Measurements from ENCODE around the gene GALM. TPM values are rescaled to one million over a fixed set of nuclear protein-coding genes. Genes with fewer than 3 reads are reported as not detected.

The GALM gene
- polyA plus RNA-seq, 3 donors: 3.0 to 3.6 (median 3.1) TPM

DNA sequence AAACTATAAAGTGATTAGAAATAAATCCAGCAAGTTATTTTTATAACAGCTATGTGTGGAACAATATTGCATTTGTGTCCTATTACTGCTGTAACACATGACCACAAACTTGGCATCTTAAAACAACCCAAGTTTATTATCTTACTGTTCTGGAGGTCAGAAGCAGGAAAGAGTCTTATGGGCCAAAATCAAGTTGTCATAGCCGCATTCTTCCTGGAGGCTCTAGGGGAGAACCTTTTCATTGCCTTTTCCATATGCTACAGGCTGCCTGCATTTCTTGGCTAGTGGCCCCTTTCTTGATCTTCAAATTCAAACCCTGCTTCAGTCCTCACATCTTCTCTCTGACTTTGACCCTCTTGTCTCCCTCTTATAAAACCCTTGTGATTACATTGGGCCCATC is 36.2 kb upstream of the GALM start:
- Histone ChIP-seq H4K20me1 (ENCODE audit: insufficient read depth, low read length) (no peaks in the 10 kb centered on the region), H3K4me2 (replicated peaks; ENCODE audit: extremely low read depth, low read length, poor library complexity, severe bottlenecking) (no peak overlapping the region), H3K36me3 (replicated peaks in 1 of 2; ENCODE audit: control insufficient read depth in 1 of 2, insufficient read depth in 2 of 2, low read length in 2 of 2) (no peaks in the 10 kb centered on the region), H3K4me1 (ENCODE audit: control insufficient read depth in 1 of 2, insufficient read depth in 2 of 2, low read length in 2 of 2) (peaks cover 8% of the 10 kb centered on the region in 2 donors), H3K79me2 (ENCODE audit: insufficient read depth, low read length) (no peaks in the 10 kb centered on the region), H3K9ac (ENCODE audit: insufficient read depth, low read length, poor library complexity, severe bottlenecking) (no peak overlapping the region), H3K27me3 (ENCODE audit: control insufficient read depth in 2 of 2, insufficient read depth in 2 of 2, low read length in 2 of 2) (peaks cover 3 to 10% of the 10 kb centered on the region in 2 donors), H3K4me3 (replicated peaks in 1 of 3; ENCODE audit: low read depth in 2 of 3, low read length in 3 of 3) (no peak overlapping the region), H2AFZ (ENCODE audit: insufficient read depth, low read depth, low read length, poor library complexity, severe bottlenecking) (no peak overlapping the region), H3K9me3 (replicated peaks in 1 of 2; ENCODE audit: control insufficient read depth in 1 of 2, insufficient read depth in 1 of 2, low read length in 2 of 2) (no peaks in the 10 kb centered on the region), H3K27ac (ENCODE audit: low read depth in 1 of 2, low read length in 2 of 2) (no peak overlapping the region)
- H3K27ac Mint-ChIP-seq: no peak overlapping the region
- WGBS (ENCODE audit: insufficient coverage): 100% methylated on average over 1 of the region's 1 CpG
- H3K27me3 Mint-ChIP-seq (ENCODE audit: low read depth in 3 of 3): peaks cover 5 to 16% (median 13%) of the 10 kb centered on the region in 3 donors
- no peak for DNase-seq
- intact Hi-C loops (cut with micrococcal nuclease): loop anchor here in 1 of 2 donors (5.0 kb wide), 1 partner anchor 38 kb away; the partner anchor contains the start of gene GALM
- H3K36me3 Mint-ChIP-seq: peaks cover 0 to 4% of the 10 kb centered on the region in 2 donors
- H3K4me3 Mint-ChIP-seq: no peak overlapping the region
- TF ChIP-seq, protein P1, sequence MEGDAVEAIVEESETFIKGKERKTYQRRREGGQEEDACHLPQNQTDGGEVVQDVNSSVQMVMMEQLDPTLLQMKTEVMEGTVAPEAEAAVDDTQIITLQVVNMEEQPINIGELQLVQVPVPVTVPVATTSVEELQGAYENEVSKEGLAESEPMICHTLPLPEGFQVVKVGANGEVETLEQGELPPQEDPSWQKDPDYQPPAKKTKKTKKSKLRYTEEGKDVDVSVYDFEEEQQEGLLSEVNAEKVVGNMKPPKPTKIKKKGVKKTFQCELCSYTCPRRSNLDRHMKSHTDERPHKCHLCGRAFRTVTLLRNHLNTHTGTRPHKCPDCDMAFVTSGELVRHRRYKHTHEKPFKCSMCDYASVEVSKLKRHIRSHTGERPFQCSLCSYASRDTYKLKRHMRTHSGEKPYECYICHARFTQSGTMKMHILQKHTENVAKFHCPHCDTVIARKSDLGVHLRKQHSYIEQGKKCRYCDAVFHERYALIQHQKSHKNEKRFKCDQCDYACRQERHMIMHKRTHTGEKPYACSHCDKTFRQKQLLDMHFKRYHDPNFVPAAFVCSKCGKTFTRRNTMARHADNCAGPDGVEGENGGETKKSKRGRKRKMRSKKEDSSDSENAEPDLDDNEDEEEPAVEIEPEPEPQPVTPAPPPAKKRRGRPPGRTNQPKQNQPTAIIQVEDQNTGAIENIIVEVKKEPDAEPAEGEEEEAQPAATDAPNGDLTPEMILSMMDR (IDR thresholded peaks at IDR 0.05): no peak
- H3K4me1 Mint-ChIP-seq: peaks cover 10% of the 10 kb centered on the region
- peaks cover 0 to 4% (median 3%) of the 10 kb centered on the region in 7 donors for H3K9me3 Mint-ChIP-seq

DNA sequence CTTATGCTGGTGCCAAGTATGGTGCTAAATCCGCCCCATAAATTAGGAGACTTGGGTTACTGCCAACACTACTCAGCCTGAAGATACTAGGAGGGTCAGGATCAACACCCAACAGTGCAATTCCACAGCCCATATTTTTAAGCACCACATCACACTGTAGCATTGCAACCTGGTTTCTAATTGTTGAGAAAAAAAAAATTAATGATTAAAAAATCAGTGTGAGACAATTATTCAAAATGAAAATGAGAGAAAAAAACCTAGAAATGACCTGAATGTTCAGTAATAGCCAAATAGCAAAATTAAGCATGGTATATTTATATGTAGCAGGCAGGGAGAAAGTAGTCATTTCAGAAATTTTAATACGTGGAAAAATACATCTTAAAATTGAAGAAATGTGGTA is 33.9 kb upstream of the GALM start:
- no peaks in the 10 kb centered on the region for H3K79me2 ChIP-seq (ENCODE audit: insufficient read depth, low read length)
- Mint-ChIP-seq H3K27ac (no peak overlapping the region), H3K9me3 (peaks cover 0 to 7% (median 3%) of the 10 kb centered on the region in 7 donors), H3K27me3 (ENCODE audit: low read depth in 3 of 3) (peaks cover 4 to 7% (median 4%) of the 10 kb centered on the region in 3 donors), H3K36me3 (peaks cover 0 to 4% of the 10 kb centered on the region in 2 donors), H3K4me3 (no peak overlapping the region), H3K4me1 (peaks cover 19% of the 10 kb centered on the region)
- H3K4me3 ChIP-seq (replicated peaks in 1 of 3; ENCODE audit: low read depth in 2 of 3, low read length in 3 of 3): no peak overlapping the region
- H3K4me1 ChIP-seq (ENCODE audit: control insufficient read depth in 1 of 2, insufficient read depth in 2 of 2, low read length in 2 of 2): peaks cover 15 to 17% of the 10 kb centered on the region in 2 donors
- no peaks in the 10 kb centered on the region for H4K20me1 ChIP-seq (ENCODE audit: insufficient read depth, low read length)
- no CpG with 5 or more reads among the region's 2 CpGs for WGBS (ENCODE audit: insufficient coverage)
- H3K36me3 ChIP-seq (replicated peaks in 1 of 2; ENCODE audit: control insufficient read depth in 1 of 2, insufficient read depth in 2 of 2, low read length in 2 of 2): no peaks in the 10 kb centered on the region
- no peak overlapping the region for H3K9ac ChIP-seq (ENCODE audit: insufficient read depth, low read length, poor library complexity, severe bottlenecking)
- no peaks in the 10 kb centered on the region for H3K27me3 ChIP-seq (ENCODE audit: control insufficient read depth in 2 of 2, insufficient read depth in 2 of 2, low read length in 2 of 2)
- intact Hi-C loops (cut with micrococcal nuclease): loop anchor here in 1 of 2 donors (5.0 kb wide), 1 partner anchor 35 kb away; the partner anchor contains the start of gene GALM
- no peaks in the 10 kb centered on the region for H3K9me3 ChIP-seq (replicated peaks in 1 of 2; ENCODE audit: control insufficient read depth in 1 of 2, insufficient read depth in 1 of 2, low read length in 2 of 2)
- no peak for DNase-seq
- TF ChIP-seq, protein P1 (IDR thresholded peaks at IDR 0.05): no peak
- no peak overlapping the region for H3K27ac ChIP-seq (ENCODE audit: low read depth in 1 of 2, low read length in 2 of 2)
- H2AFZ ChIP-seq (ENCODE audit: insufficient read depth, low read depth, low read length, poor library complexity, severe bottlenecking): no peak overlapping the region
- no peak overlapping the region for H3K4me2 ChIP-seq (replicated peaks; ENCODE audit: extremely low read depth, low read length, poor library complexity, severe bottlenecking)

All from CD14-positive monocyte (primary cell).